ENCODE measurements around the gene LRMDA. TPM values are rescaled to one million over a fixed set of nuclear protein-coding genes. Genes with fewer than 3 reads are reported as not detected.

LRMDA gene
- total RNA-seq, 4 donors from 2014 or later: 0.88 to 14.1 (median 5.1) TPM; not detected in 1

GRCh38 chr10:75838486-75838885, 407.1 kb downstream of the LRMDA start:
- TF ChIP-seq POLR2A (IDR thresholded peaks at IDR 0.05): no peak
- TF ChIP-seq CTCF (IDR thresholded peaks at IDR 0.05): no peak
- 54 to 58% methylated on average over 1 of the region's 1 CpG for WGBS, 2 donors
- Histone ChIP-seq H3K4me3 (no peak overlapping the region), H3K36me3 (no peaks in the 10 kb centered on the region), H3K27me3 (no peaks in the 10 kb centered on the region), H3K27ac (no peak overlapping the region), H3K9me3 (no peaks in the 10 kb centered on the region), H3K4me1 (no peaks in the 10 kb centered on the region)
- no peak for DNase-seq
- intact Hi-C loops (cut with DNase I): no loop called here

DNA sequence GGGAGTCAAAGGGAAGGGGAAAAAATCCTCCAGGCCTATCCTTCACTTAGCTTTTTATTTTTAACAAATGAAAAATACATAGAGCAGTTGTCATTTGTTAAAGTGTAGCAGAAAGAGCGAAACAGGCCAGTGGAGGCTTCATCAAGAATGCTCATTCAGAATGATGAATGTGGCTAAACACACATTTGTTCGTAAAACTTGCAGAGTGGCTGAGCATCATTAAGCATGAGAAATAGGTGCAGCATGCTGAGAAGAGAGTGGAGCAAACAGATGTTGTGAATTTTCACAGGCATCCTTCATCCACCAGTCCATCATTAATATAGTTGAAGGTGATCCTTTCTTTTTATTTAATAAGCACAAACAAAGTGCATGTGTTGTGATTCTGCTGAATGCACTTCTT, 407.6 kb downstream of the LRMDA start:
- Histone ChIP-seq H3K4me1 (no peaks in the 10 kb centered on the region), H3K36me3 (no peaks in the 10 kb centered on the region), H3K27me3 (no peaks in the 10 kb centered on the region), H3K4me3 (no peak overlapping the region), H3K9me3 (no peaks in the 10 kb centered on the region), H3K27ac (no peak overlapping the region)
- 76 to 83% methylated on average over 2 of the region's 2 CpGs for WGBS, 2 donors
- DNase-seq: no peak
- intact Hi-C loops (cut with DNase I): no loop called here
- TF ChIP-seq CTCF (IDR thresholded peaks at IDR 0.05) (no peak), POLR2A (IDR thresholded peaks at IDR 0.05) (no peak)

- intact Hi-C loops (cut with DNase I): no loop called here
- Histone ChIP-seq H3K36me3 (no peaks in the 10 kb centered on the region), H3K4me1 (no peaks in the 10 kb centered on the region), H3K27me3 (no peaks in the 10 kb centered on the region), H3K27ac (no peak overlapping the region), H3K4me3 (no peak overlapping the region), H3K9me3 (no peaks in the 10 kb centered on the region)
- DNase-seq: no peak
- no peak for TF ChIP-seq CTCF (IDR thresholded peaks at IDR 0.05)
- no peak for TF ChIP-seq POLR2A (IDR thresholded peaks at IDR 0.05)
- 75 to 88% methylated on average over 2 to 3 of the region's 3 CpGs for WGBS, 2 donors
Observed at GRCh38 chr10:75841266-75841665, 409.8 kb downstream of the LRMDA start.

GRCh38 chr10:75845176-75845947, 413.9 kb downstream of the LRMDA start:
- no peaks in the 10 kb centered on the region for H3K27me3 ChIP-seq
- H3K9me3 ChIP-seq: no peaks in the 10 kb centered on the region
- no peaks in the 10 kb centered on the region for H3K36me3 ChIP-seq
- WGBS, 2 donors: 63 to 72% methylated on average over 8 of the region's 8 CpGs
- no peak overlapping the region for H3K27ac ChIP-seq
- intact Hi-C loops (cut with DNase I): no loop called here
- no peak for DNase-seq
- no peak for TF ChIP-seq CTCF (IDR thresholded peaks at IDR 0.05)
- no peak for TF ChIP-seq POLR2A (IDR thresholded peaks at IDR 0.05)
- no peak overlapping the region for H3K4me3 ChIP-seq
- H3K4me1 ChIP-seq: no peaks in the 10 kb centered on the region

- no peaks in the 10 kb centered on the region for H3K36me3 ChIP-seq
- H3K9me3 ChIP-seq: no peaks in the 10 kb centered on the region
- no peak overlapping the region for H3K27ac ChIP-seq
- TF ChIP-seq CTCF (IDR thresholded peaks at IDR 0.05) (no peak), POLR2A (IDR thresholded peaks at IDR 0.05) (no peak)
- no peaks in the 10 kb centered on the region for H3K27me3 ChIP-seq
- no peaks in the 10 kb centered on the region for H3K4me1 ChIP-seq
- no peak for DNase-seq
- H3K4me3 ChIP-seq: no peak overlapping the region
- intact Hi-C loops (cut with DNase I): no loop called here
Observed at GRCh38 chr10:75847477-75847876, 416.1 kb downstream of the LRMDA start.
